Nucleus accumbens (tissue), 56 donors: Measurements from ENCODE around the gene AZIN2.
A peak's percentile ranks its signal among the peaks of the same experiment; 100 is the strongest.
"Not testable (repeated sequence)": the region's sequence is repeated elsewhere in the genome, so short reads cannot be mapped to it uniquely, and the experiment has no call there.

ENCODE experiments used
- DNase-seq, 56 donors: peaks; one replicate each; lab custom pipeline; 2025; lab: John Stamatoyannopoulos, UW

The AZIN2 gene

DNA sequence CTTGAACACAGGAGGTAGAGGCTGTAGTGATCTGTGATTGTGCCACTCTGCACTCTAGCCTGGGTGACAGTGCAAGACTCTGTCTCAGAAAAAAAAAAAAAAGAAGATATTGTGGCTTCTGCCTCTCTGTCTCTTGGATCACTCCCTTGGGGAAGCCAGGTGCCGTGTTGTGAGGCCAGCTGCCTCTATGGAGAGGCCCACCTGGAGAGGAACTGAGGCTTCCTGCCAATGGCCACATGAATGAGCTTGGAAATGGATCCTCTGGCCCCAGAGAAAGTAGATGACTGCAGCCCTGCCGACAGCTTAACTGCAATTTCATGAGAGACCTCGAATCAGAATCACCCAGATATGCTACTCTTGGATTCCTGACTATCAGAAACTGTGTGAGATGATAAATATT is 24.5 kb upstream of the AZIN2 start:
- DNase-seq: no peak

DNA sequence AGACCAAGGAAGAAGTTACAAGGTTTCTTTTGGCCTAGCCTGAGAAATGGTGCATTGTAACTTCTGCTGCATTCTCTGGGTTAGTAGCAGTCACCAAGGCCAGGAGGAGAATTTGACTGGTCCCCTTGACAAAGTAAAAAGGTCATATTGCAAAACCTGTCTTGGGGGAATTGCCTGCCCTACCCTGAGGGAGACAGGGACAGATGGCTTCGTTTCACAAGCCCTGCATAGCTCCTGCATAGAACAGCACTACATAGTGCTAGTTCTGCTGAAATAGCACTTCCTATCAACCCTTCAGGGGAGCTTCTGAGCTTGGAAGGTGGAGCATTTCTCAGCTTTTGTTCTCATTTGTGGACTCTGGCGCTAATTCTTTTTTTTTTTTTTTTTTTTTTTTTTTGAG is 23.9 kb upstream of the AZIN2 start:
- DNase-seq: no peak

GRCh38 chr1:33060579-33061083 is 20.3 kb upstream of the AZIN2 start:
- DNase-seq: peak in 39 of 56 donors; percentile 7 to 71 (median 37)

GRCh38 chr1:33061834-33062233 is 19.1 kb upstream of the AZIN2 start:
- no peak for DNase-seq

GRCh38 chr1:33064284-33064683 is 16.7 kb upstream of the AZIN2 start:
- not testable (repeated sequence) for DNase-seq

DNA sequence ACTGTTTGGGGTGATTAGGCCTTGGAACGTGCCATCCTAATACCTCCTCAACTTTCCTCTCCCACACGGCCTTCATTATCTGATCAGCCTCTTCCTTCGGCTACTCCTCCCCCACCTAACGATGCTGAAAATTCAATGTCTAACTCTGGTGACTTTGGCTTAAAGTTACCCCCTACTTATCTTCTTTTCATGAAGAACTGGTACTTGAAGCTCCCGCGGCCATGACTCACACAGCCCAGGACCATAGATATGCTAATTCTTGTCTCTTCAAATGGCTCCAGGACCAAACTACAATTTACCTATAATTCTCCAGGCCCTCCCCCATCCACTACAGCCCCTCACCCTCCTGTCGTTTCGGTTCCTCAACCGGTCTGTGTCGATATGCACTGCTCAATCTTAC is 15.7 kb upstream of the AZIN2 start:
- DNase-seq: no peak

- DNase-seq: not testable (repeated sequence)
These were observed 14.5 kb upstream of the AZIN2 start for GRCh38 chr1:33066477-33066876.

DNA sequence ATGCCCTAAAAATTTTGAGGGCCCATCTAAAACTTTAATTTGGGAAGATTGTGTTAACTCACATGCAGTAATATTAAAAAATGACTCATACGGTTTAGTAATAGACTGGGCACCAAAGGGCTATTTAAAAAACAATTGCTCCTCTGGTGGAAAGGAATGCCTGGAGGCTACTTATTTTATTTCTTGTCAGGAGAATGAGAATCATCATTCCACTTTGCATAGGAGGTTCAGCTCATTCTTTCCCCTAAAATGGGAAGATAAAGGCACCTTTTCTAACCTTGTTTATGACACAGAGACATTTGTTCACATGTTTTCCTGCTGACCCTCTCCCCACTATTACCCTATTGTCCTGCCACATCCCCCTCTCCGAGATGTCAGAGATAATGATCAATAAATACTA is 12.8 kb upstream of the AZIN2 start:
- DNase-seq: not testable (repeated sequence)

DNA sequence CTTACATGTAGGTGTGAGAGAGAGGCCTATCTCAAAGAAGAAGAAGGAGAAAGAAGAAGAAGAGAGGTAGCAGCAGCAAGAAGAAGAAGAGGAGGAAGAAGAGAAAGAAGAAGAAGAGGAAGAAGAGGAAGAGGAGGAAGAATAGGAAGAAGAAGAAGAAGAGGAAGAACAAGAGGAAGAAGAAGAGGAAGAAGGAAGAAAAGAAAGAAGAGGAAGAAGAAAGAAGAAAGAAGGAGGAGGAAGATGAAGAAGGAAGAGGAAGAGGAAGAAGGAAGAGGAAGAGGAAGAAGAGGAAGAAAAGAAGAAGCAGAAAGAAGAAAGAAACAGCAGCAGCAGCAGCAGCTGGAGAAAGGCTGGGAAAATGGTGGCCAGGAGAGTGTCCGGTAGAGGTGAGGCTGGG is 10.3 kb upstream of the AZIN2 start:
- DNase-seq: no peak

- no peak for DNase-seq
These were observed 8.2 kb upstream of the AZIN2 start for GRCh38 chr1:33072707-33073106.

GRCh38 chr1:33074193-33074945 is 6.6 kb upstream of the AZIN2 start:
- peak in 50 of 56 donors; percentile 12 to 88 (median 63) for DNase-seq

- no peak for DNase-seq
These were observed 2.8 kb upstream of the AZIN2 start for GRCh38 chr1:33078030-33078591.

DNA sequence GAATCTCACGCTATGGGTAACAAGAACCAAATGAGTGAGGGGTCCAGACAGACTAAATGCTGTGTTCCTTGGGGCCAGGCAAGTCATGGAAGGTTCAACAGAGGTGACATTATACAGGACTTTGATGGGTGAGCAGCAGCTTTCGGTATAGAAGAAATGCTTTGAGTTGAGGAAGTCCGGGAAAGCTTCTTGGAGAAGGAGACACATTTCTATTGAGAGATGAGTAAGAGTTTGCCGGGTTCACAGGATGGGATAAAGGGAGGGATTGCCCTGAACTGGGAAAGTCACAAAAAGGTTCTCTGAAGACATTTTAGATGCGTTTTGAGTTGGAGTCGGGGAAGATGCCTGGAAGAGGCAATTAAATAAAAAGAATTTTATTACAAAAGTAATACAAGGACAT is 580 bp upstream of the AZIN2 start:
- no peak for DNase-seq

DNA sequence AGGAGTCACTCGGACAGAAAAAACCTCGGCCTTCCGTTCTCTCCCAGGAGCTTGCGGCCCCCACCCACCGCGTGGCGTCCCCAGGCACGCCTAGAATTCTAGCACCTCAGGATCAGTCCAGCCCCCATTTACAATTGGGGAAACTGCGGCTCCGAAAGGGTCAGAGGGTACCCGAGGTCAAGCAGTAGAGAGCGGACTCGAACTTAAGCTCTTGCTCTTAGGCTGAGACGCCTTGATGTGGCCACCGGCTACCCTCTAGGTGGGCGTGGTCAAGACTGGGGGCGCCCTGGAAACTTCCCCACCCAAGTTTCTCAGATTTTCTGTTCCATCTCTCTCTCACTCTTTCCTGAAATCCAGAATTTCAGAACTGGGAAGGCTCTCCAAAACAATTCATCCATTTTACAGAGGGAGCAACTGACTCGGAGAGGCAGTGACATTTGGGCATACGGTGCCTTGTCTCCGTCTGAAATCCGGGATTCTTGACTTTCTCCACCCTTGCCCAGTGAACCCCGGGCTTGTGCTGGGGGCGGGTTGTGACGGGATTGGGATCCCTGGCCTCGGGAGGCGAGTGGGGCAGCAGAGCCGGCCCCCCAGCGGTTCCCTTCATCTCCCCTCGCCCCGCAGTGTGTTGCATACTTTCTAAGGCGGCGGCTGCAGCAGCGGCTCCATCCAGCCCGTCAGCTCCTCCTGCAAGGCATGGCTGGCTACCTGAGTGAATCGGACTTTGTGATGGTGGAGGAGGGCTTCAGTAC is 777 bp downstream of the AZIN2 start:
- peak in 5 of 56 donors; percentile 2 to 39 (median 21) for DNase-seq

- DNase-seq: peak in 1 of 56 donors; percentile 35
These were observed 1.7 kb downstream of the AZIN2 start for GRCh38 chr1:33082575-33083108.

- no peak for DNase-seq
These were observed 4.4 kb downstream of the AZIN2 start for GRCh38 chr1:33085332-33085731.

- peak in 53 of 56 donors; percentile 18 to 89 (median 65) for DNase-seq
These were observed 5.5 kb downstream of the AZIN2 start for GRCh38 chr1:33086384-33086850.

DNA sequence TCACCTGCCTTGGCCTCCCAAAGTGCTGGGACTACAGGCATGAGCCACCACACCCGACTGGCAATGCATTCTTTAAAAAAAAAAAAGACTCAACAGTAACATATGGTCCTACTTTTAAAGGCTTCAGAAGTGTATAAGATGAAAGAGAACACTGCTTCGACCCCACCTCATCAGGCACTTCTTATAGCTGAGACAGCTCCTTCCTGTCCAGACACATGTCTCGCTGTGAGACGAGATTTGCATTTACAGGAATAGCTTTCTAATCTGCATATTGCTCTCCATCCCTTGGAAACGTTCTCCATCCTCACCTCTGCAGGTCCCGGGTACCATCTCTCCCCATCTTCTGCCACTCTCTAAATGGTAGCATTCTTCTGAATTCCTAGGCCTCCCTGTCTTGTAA is 6.7 kb downstream of the AZIN2 start:
- DNase-seq: no peak

- DNase-seq: peak in 1 of 56 donors; percentile 10
These were observed 7.4 kb downstream of the AZIN2 start for GRCh38 chr1:33088119-33088906.

DNA sequence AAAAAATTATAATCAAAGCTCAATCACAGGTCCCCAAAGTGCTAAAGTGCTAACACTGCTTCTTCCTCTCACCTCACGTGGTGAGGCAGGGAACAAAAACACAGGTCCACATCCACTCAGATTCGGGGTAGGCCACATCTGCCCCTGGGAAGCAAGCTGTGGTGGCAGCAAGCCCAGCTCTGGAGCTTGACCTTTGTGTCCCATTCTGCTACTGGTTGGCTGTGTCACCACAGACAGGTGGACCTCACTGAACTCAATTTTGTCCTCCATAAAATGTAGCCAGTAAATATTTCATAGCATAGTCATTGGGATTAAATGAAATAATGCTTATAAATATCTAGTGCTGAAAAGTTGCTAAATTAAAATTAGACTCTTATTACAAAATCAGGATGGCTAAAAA is 8.5 kb downstream of the AZIN2 start:
- DNase-seq: no peak
